Ishikawa (cell line): Measurements from ENCODE around the gene DOCK1.

ENCODE experiments used
- CEBPB ChIP-seq: IDR thresholded peaks from 2 replicates; pipeline ENCODE4 v1.6.1; 2012
- CREB1 ChIP-seq: IDR thresholded peaks from 2 replicates; pipeline ENCODE4 v1.6.1; 2012; ENCODE audit warnings: low read depth
- EGR1 ChIP-seq: IDR thresholded peaks from 2 replicates; pipeline ENCODE4 v1.6.1; 2012
- EP300 ChIP-seq: IDR thresholded peaks from 2 replicates; pipeline ENCODE4 v1.6.1; 2012; ENCODE audit warnings: borderline replicate concordance
- FOXM1 ChIP-seq: IDR thresholded peaks from 2 replicates; pipeline ENCODE4 v1.6.1; 2012; ENCODE audit warnings: low read depth, borderline replicate concordance
- MAX ChIP-seq: IDR thresholded peaks from 2 replicates; pipeline ENCODE4 v1.6.1; 2012
- NFIC ChIP-seq: IDR thresholded peaks from 2 replicates; pipeline ENCODE4 v1.6.1; 2012
- RAD21 ChIP-seq: IDR thresholded peaks from 2 replicates; pipeline ENCODE4 v1.6.1; 2012; ENCODE audit warnings: low read depth
- TAF1 ChIP-seq: IDR thresholded peaks from 2 replicates; pipeline ENCODE4 v1.6.1; 2012; ENCODE audit warnings: low read depth, mild to moderate bottlenecking
- TCF12 ChIP-seq: IDR thresholded peaks from 2 replicates; pipeline ENCODE4 v1.6.1; 2012; ENCODE audit warnings: low read depth
- TEAD4 ChIP-seq: IDR thresholded peaks from 2 replicates; pipeline ENCODE4 v1.6.1; 2012
- USF1 ChIP-seq: IDR thresholded peaks from 2 replicates; pipeline ENCODE4 v1.6.1; 2012
- YY1 ChIP-seq: IDR thresholded peaks from 2 replicates; pipeline ENCODE4 v1.6.1; 2012; ENCODE audit warnings: low read depth
- ZBTB7A ChIP-seq: IDR thresholded peaks from 2 replicates; pipeline ENCODE4 v1.6.1; 2012; ENCODE audit warnings: low read depth
- TF ChIP-seq, protein P1 (sequence below): IDR thresholded peaks from 2 replicates; pipeline ENCODE4 v1.6.1; 2012; ENCODE audit warnings: low read depth, mild to moderate bottlenecking

DOCK1 gene

DNA sequence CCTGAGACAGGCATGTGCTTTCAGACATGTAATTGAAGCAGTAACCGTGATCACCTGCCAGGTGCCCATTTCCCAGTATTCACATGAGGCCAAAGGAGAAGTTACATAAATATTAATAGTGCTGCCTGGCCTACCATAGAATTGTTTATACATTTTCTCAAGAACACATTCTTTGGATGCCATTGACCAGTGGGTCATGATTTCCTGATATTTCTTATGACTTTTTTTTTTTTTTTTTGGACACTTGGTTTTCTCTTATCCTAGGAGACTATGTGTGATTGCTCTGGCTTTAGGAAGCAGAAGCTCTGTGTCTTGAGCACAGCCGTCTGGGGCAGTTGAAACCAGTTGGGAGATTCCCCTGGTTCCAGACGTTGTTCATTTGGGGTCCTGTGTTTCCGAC lies 500.0 kb downstream of the DOCK1 start:
- TF ChIP-seq TAF1 (no peak), EP300 (no peak), ZBTB7A (no peak), CEBPB (no peak), USF1 (no peak), RAD21 (no peak), EGR1 (no peak), TCF12 (no peak)
- TF ChIP-seq, protein P1, sequence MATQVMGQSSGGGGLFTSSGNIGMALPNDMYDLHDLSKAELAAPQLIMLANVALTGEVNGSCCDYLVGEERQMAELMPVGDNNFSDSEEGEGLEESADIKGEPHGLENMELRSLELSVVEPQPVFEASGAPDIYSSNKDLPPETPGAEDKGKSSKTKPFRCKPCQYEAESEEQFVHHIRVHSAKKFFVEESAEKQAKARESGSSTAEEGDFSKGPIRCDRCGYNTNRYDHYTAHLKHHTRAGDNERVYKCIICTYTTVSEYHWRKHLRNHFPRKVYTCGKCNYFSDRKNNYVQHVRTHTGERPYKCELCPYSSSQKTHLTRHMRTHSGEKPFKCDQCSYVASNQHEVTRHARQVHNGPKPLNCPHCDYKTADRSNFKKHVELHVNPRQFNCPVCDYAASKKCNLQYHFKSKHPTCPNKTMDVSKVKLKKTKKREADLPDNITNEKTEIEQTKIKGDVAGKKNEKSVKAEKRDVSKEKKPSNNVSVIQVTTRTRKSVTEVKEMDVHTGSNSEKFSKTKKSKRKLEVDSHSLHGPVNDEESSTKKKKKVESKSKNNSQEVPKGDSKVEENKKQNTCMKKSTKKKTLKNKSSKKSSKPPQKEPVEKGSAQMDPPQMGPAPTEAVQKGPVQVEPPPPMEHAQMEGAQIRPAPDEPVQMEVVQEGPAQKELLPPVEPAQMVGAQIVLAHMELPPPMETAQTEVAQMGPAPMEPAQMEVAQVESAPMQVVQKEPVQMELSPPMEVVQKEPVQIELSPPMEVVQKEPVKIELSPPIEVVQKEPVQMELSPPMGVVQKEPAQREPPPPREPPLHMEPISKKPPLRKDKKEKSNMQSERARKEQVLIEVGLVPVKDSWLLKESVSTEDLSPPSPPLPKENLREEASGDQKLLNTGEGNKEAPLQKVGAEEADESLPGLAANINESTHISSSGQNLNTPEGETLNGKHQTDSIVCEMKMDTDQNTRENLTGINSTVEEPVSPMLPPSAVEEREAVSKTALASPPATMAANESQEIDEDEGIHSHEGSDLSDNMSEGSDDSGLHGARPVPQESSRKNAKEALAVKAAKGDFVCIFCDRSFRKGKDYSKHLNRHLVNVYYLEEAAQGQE: no peak

- TF ChIP-seq EP300 (no peak), CREB1 (no peak), MAX (no peak), USF1 (no peak), CEBPB (no peak), NFIC (no peak), YY1 (no peak), TEAD4 (no peak), EGR1 (no peak), TCF12 (no peak), RAD21 (no peak), TAF1 (no peak), ZBTB7A (no peak), FOXM1 (no peak)
- TF ChIP-seq, protein P1: no peak
These were observed 500.9 kb downstream of the DOCK1 start for GRCh38 chr10:127406018-127406550.

DNA sequence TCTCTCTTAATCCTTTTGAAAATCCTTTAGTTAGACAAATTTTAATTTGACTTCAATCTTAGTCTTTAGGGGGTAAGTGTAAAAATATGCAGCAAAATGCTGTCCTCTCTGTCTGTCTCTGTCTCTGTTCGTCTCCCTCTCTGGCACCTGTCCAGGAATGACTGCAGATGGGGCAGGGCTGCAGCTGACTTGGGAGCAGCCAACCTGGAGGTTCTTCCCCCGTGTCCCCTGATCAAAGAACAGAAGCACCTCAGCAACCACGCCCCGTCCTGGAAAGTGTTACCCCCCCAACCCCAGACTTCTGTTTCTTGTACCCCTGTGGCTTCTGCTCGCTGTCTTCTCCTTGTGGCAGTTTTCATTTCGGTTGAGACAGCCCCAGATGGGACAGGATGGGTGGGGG lies 502.3 kb downstream of the DOCK1 start:
- TF ChIP-seq EP300: no peak
- TF ChIP-seq USF1: no peak
- TF ChIP-seq FOXM1: no peak
- no peak for TF ChIP-seq CEBPB
- no peak for TF ChIP-seq RAD21
- TF ChIP-seq MAX: no peak
- TF ChIP-seq NFIC: no peak
- TF ChIP-seq ZBTB7A: no peak

- TF ChIP-seq CREB1 (no peak), YY1 (no peak), ZBTB7A (no peak), RAD21 (no peak), TEAD4 (no peak), TCF12 (no peak), CEBPB (no peak), NFIC (no peak), FOXM1 (no peak), TAF1 (no peak), EGR1 (no peak), EP300 (no peak), USF1 (no peak), MAX (no peak)
- TF ChIP-seq, protein P1: no peak
These were observed 503.0 kb downstream of the DOCK1 start for GRCh38 chr10:127408112-127408710.
